H9 (cell line): Measurements from ENCODE around the gene BMERB1. TPM values are rescaled to one million over a fixed set of nuclear protein-coding genes. Genes with fewer than 3 reads are reported as not detected.

Experiments
- DNase-seq: peaks from one replicate; pipeline ENCODE4 v3.0.0-alpha.2; 2017
- H2AFZ ChIP-seq: one replicate; pipeline ENCODE4 v1.6.1; 2013; ENCODE audit warnings: mild to moderate bottlenecking, low read length, control low read depth, moderate library complexity
- H2AK5ac ChIP-seq: 2 replicates; pipeline ENCODE4 v1.6.1; 2013; ENCODE audit warnings: low read length, control low read depth, mixed read lengths; ENCODE audit not compliant: insufficient read length
- H2BK120ac ChIP-seq: one replicate; pipeline ENCODE4 v1.6.1; 2013; ENCODE audit warnings: low read depth, mild to moderate bottlenecking, low read length, control low read depth, inconsistent platforms; ENCODE audit not compliant: poor library complexity, severe bottlenecking
- H2BK12ac ChIP-seq: 2 replicates; pipeline ENCODE4 v1.6.1; 2013; ENCODE audit warnings: low read length, control low read depth, mixed read lengths, low read depth; ENCODE audit not compliant: insufficient read length
- H2BK15ac ChIP-seq: 2 replicates; pipeline ENCODE4 v1.6.1; 2013; ENCODE audit warnings: low read depth, low read length, control low read depth
- H2BK20ac ChIP-seq: one replicate; pipeline ENCODE4 v1.6.1; 2013; ENCODE audit warnings: low read depth, mild to moderate bottlenecking, low read length, control low read depth, inconsistent platforms; ENCODE audit not compliant: poor library complexity, severe bottlenecking
- H2BK5ac ChIP-seq: 2 replicates; pipeline ENCODE4 v1.6.1; 2013; ENCODE audit warnings: low read length, control low read depth, mixed read lengths; ENCODE audit not compliant: insufficient read length
- H3K14ac ChIP-seq: 2 replicates; pipeline ENCODE4 v1.6.1; 2013; ENCODE audit warnings: low read length, control low read depth; ENCODE audit not compliant: insufficient read depth
- H3K18ac ChIP-seq: 2 replicates; pipeline ENCODE4 v1.6.1; 2013; ENCODE audit warnings: low read depth, mild to moderate bottlenecking, mixed read lengths, low read length, control low read depth; ENCODE audit not compliant: insufficient read length
- H3K23ac ChIP-seq: 2 replicates; pipeline ENCODE4 v1.6.1; 2013; ENCODE audit warnings: low read length, control low read depth, mixed read lengths, low read depth; ENCODE audit not compliant: insufficient read length
- H3K23me2 ChIP-seq: 2 replicates; pipeline ENCODE4 v1.6.1; 2013; ENCODE audit warnings: low read depth, mild to moderate bottlenecking, mixed read lengths, low read length, control low read depth; ENCODE audit not compliant: insufficient read length, poor library complexity, severe bottlenecking
- H3K27ac ChIP-seq: 2 replicates; pipeline ENCODE4 v1.5.1; 2013; ENCODE audit warnings: low read length, control low read depth, mixed read lengths, low read depth; ENCODE audit not compliant: insufficient read length
- H3K27me3 ChIP-seq: 2 replicates; pipeline ENCODE4 v1.6.1; 2013; ENCODE audit warnings: low read length, control low read depth, inconsistent platforms; ENCODE audit not compliant: insufficient read depth
- H3K4ac ChIP-seq: 2 replicates; pipeline ENCODE4 v1.6.1; 2013; ENCODE audit warnings: low read depth, mild to moderate bottlenecking, control low read depth, inconsistent platforms, low read length, moderate library complexity
- H3K4me1 ChIP-seq: 2 replicates; pipeline ENCODE4 v1.6.1; 2013; ENCODE audit warnings: low read length, control low read depth, inconsistent platforms; ENCODE audit not compliant: insufficient read depth
- H3K4me2 ChIP-seq: 2 replicates; pipeline ENCODE4 v1.6.1; 2013; ENCODE audit warnings: low read length, control low read depth, mixed read lengths; ENCODE audit not compliant: insufficient read length, insufficient read depth
- H3K56ac ChIP-seq: 2 replicates; pipeline ENCODE4 v1.6.1; 2013; ENCODE audit warnings: low read depth, mild to moderate bottlenecking, mixed read lengths, low read length, control low read depth; ENCODE audit not compliant: insufficient read length
- H3K79me1 ChIP-seq: 2 replicates; pipeline ENCODE4 v1.6.1; 2013; ENCODE audit warnings: low read depth, mild to moderate bottlenecking, moderate library complexity, low read length, control low read depth, inconsistent platforms; ENCODE audit not compliant: insufficient read depth, poor library complexity, severe bottlenecking
- H3K79me2 ChIP-seq: 2 replicates; pipeline ENCODE4 v1.6.1; 2013; ENCODE audit warnings: low read length, control low read depth, inconsistent platforms; ENCODE audit not compliant: insufficient read depth
- H3K9ac ChIP-seq: 2 replicates; pipeline ENCODE4 v1.6.1; 2013; ENCODE audit warnings: low read length, control low read depth, mixed read lengths; ENCODE audit not compliant: insufficient read length; ENCODE audit errors: extremely low read depth
- H3K9me3 ChIP-seq: one replicate; pipeline ENCODE4 v1.6.1; 2013; ENCODE audit warnings: low read depth, low read length, inconsistent platforms; ENCODE audit not compliant: control insufficient read depth
- H3T11ph ChIP-seq: one replicate; pipeline ENCODE4 v1.6.1; 2013; ENCODE audit warnings: mild to moderate bottlenecking, low read length, control low read depth, inconsistent platforms
- H4K20me1 ChIP-seq: one replicate; pipeline ENCODE4 v1.6.1; 2013; ENCODE audit not compliant: control insufficient read depth, insufficient read length, insufficient read depth
- H4K5ac ChIP-seq: 2 replicates; pipeline ENCODE4 v1.6.1; 2013; ENCODE audit warnings: low read depth, mild to moderate bottlenecking, mixed read lengths, low read length, control low read depth; ENCODE audit not compliant: insufficient read length
- H4K8ac ChIP-seq: replicated peaks from 2 replicates; pipeline ENCODE4 v1.6.1; 2013; ENCODE audit warnings: low read length, control low read depth, mixed read lengths, low read depth; ENCODE audit not compliant: insufficient read length
- H4K91ac ChIP-seq: 2 replicates; pipeline ENCODE4 v1.6.1; 2013; ENCODE audit warnings: low read depth, mild to moderate bottlenecking, moderate library complexity, mixed read lengths, low read length, control low read depth; ENCODE audit not compliant: insufficient read length
- H3K27ac Mint-ChIP-seq, 3 experiments: 2 replicates in 2 of 3; 3 replicates in 1 of 3; pipeline ENCODE4 v1.8.0; 2020 to 2021; ENCODE audit warnings: mixed read lengths in 3 of 3, mild to moderate bottlenecking in 1 of 3, moderate library complexity in 1 of 3
- H3K27me3 Mint-ChIP-seq: 2 replicates; pipeline ENCODE4 v1.8.0; 2021; ENCODE audit warnings: low read depth, mild to moderate bottlenecking, moderate library complexity, mixed read lengths
- H3K36me3 Mint-ChIP-seq, 3 experiments: 2 replicates in 2 of 3; 3 replicates in 1 of 3; pipeline ENCODE4 v1.8.0; 2020 to 2021; ENCODE audit warnings: low read depth in 3 of 3, mixed read lengths in 3 of 3; ENCODE audit not compliant: insufficient read depth in 1 of 3
- H3K4me1 Mint-ChIP-seq, 2 experiments: 2 replicates each; pipeline ENCODE4 v1.8.0; 2020; ENCODE audit warnings: mixed read lengths in 2 of 2
- H3K4me3 Mint-ChIP-seq, 2 experiments: 2 replicates in 1 of 2; 3 replicates in 1 of 2; pipeline ENCODE4 v1.8.0; 2020 to 2021; ENCODE audit warnings: mild to moderate bottlenecking in 2 of 2, mixed read lengths in 2 of 2, moderate library complexity in 1 of 2
- H3K9me3 Mint-ChIP-seq, 2 experiments: 2 replicates in 1 of 2; 3 replicates in 1 of 2; pipeline ENCODE4 v1.8.0; 2020; ENCODE audit warnings: mild to moderate bottlenecking in 2 of 2, mixed read lengths in 2 of 2, moderate library complexity in 1 of 2
- WGBS: extraction: QIAGEN DNeasy Blood & Tissue Kit; methylation state at CpG from one replicate; pipeline ENCODE4 v1.1.7; 2013; ENCODE audit warnings: missing lambda C conversion rate, low lambda C conversion rate, mixed read lengths; ENCODE audit not compliant: insufficient read length; ENCODE audit errors: extremely low coverage; 5-methylcytosine and 5-hydroxymethylcytosine counted together
- total RNA-seq: library from RNA; stranded (reverse); gene quantifications from 2 replicates; pipeline ENCODE4 v1.2.1, GENCODE V29; 2021
- TF ChIP-seq, protein P1 (sequence below): fragments of 200-600 bp; sonication (generic); conservative IDR thresholded peaks from 3 replicates; pipeline ENCODE4 v1.8.0; 2021; ENCODE audit warnings: antibody characterized with exemption, mild to moderate bottlenecking

Gene BMERB1
- total RNA-seq, 1 experiment from 2014 or later = 19.5 TPM

GRCh38 chr16:15507959-15508627 lies 73.7 kb downstream of the BMERB1 start:
- H3T11ph ChIP-seq = no peak overlapping the region
- no peaks in the 10 kb centered on the region for H4K20me1 ChIP-seq
- H2AFZ ChIP-seq = no peak overlapping the region
- DNase-seq = no peak
- H3K9me3 ChIP-seq = no peaks in the 10 kb centered on the region
- H3K9ac ChIP-seq = no peak overlapping the region
- Mint-ChIP-seq H3K4me3 (no peak overlapping the region), H3K36me3 (peaks cover 0 to 5% (median 0%) of the 10 kb centered on the region in 3 experiments; a peak in 2 of 7 replicates), H3K4me1 (peaks cover 43 to 52% of the 10 kb centered on the region in 2 experiments), H3K27me3 (no peaks in the 10 kb centered on the region; the same call in 1 of the 2 replicates), H3K27ac (peak overlapping the region in 1 of 3 experiments; percentile 58; a peak in 1 of 7 replicates), H3K9me3 (no peaks in the 10 kb centered on the region)
- no peak overlapping the region for H2BK5ac ChIP-seq
- H3K23ac ChIP-seq = no peak overlapping the region
- H2BK120ac ChIP-seq = no peak overlapping the region
- no peaks in the 10 kb centered on the region for H3K79me1 ChIP-seq
- no peak overlapping the region for H2BK12ac ChIP-seq
- no peak overlapping the region for H3K56ac ChIP-seq
- H3K23me2 ChIP-seq = no peaks in the 10 kb centered on the region
- H2AK5ac ChIP-seq = no peak overlapping the region
- H3K14ac ChIP-seq = no peak overlapping the region
- H4K5ac ChIP-seq = no peak overlapping the region
- H4K8ac ChIP-seq = no peak overlapping the region
- no CpG with 5 or more reads among the region's 8 CpGs for WGBS
- TF ChIP-seq, protein P1, sequence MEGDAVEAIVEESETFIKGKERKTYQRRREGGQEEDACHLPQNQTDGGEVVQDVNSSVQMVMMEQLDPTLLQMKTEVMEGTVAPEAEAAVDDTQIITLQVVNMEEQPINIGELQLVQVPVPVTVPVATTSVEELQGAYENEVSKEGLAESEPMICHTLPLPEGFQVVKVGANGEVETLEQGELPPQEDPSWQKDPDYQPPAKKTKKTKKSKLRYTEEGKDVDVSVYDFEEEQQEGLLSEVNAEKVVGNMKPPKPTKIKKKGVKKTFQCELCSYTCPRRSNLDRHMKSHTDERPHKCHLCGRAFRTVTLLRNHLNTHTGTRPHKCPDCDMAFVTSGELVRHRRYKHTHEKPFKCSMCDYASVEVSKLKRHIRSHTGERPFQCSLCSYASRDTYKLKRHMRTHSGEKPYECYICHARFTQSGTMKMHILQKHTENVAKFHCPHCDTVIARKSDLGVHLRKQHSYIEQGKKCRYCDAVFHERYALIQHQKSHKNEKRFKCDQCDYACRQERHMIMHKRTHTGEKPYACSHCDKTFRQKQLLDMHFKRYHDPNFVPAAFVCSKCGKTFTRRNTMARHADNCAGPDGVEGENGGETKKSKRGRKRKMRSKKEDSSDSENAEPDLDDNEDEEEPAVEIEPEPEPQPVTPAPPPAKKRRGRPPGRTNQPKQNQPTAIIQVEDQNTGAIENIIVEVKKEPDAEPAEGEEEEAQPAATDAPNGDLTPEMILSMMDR = no peak
- no peak overlapping the region for H3K27ac ChIP-seq
- H3K4ac ChIP-seq = no peak overlapping the region
- H2BK15ac ChIP-seq = no peak overlapping the region
- H3K4me2 ChIP-seq = no peak overlapping the region
- no peak overlapping the region for H3K18ac ChIP-seq
- no peaks in the 10 kb centered on the region for H3K79me2 ChIP-seq
- no peaks in the 10 kb centered on the region for H3K27me3 ChIP-seq
- H4K91ac ChIP-seq = no peak overlapping the region
- no peak overlapping the region for H2BK20ac ChIP-seq
- peaks cover 8% of the 10 kb centered on the region; the same call in 1 of the 2 replicates for H3K4me1 ChIP-seq
